ENCODE results near the gene DAD1. TPM values are rescaled to one million over a fixed set of nuclear protein-coding genes. Genes with fewer than 3 reads are reported as not detected.

The DAD1 gene
- total RNA-seq, 1 donor from 2014 or later, result 122 TPM

- H3K4me1 Mint-ChIP-seq (ENCODE audit: low read depth, unreplicated experiment), result no peaks in the 10 kb centered on the region
- H3K27me3 Mint-ChIP-seq (ENCODE audit: unreplicated experiment), result peaks cover 2% of the 10 kb centered on the region
- H3K27ac Mint-ChIP-seq (ENCODE audit: unreplicated experiment), result no peak overlapping the region
- no peak overlapping the region for H3K4me3 Mint-ChIP-seq (ENCODE audit: unreplicated experiment)
- H3K36me3 Mint-ChIP-seq (ENCODE audit: unreplicated experiment), result no peaks in the 10 kb centered on the region
- TF ChIP-seq CTCF (IDR thresholded peaks at IDR 0.05; ENCODE audit: partially characterized antibody, unreplicated experiment), result no peak
- no peak for DNase-seq
- no peaks in the 10 kb centered on the region for H3K9me3 Mint-ChIP-seq (ENCODE audit: unreplicated experiment)
These were observed 55.2 kb downstream of the DAD1 start for GRCh38 chr14:22533739-22534359.

GRCh38 chr14:22533057-22533704 is 55.8 kb downstream of the DAD1 start:
- Mint-ChIP-seq H3K4me1 (ENCODE audit: low read depth, unreplicated experiment) (no peaks in the 10 kb centered on the region), H3K9me3 (ENCODE audit: unreplicated experiment) (no peaks in the 10 kb centered on the region), H3K36me3 (ENCODE audit: unreplicated experiment) (no peaks in the 10 kb centered on the region), H3K27me3 (ENCODE audit: unreplicated experiment) (peaks cover 2% of the 10 kb centered on the region), H3K4me3 (ENCODE audit: unreplicated experiment) (no peak overlapping the region), H3K27ac (ENCODE audit: unreplicated experiment) (no peak overlapping the region)
- TF ChIP-seq CTCF (IDR thresholded peaks at IDR 0.05; ENCODE audit: partially characterized antibody, unreplicated experiment), result no peak
- DNase-seq, result no peak

- TF ChIP-seq CTCF (IDR thresholded peaks at IDR 0.05; ENCODE audit: partially characterized antibody, unreplicated experiment), result no peak
- Mint-ChIP-seq H3K4me3 (ENCODE audit: unreplicated experiment) (no peak overlapping the region), H3K27ac (ENCODE audit: unreplicated experiment) (no peak overlapping the region), H3K27me3 (ENCODE audit: unreplicated experiment) (no peaks in the 10 kb centered on the region), H3K4me1 (ENCODE audit: low read depth, unreplicated experiment) (no peaks in the 10 kb centered on the region), H3K36me3 (ENCODE audit: unreplicated experiment) (no peaks in the 10 kb centered on the region), H3K9me3 (ENCODE audit: unreplicated experiment) (no peaks in the 10 kb centered on the region)
- no peak for DNase-seq
These were observed 56.5 kb downstream of the DAD1 start for GRCh38 chr14:22532345-22533056.

DNA sequence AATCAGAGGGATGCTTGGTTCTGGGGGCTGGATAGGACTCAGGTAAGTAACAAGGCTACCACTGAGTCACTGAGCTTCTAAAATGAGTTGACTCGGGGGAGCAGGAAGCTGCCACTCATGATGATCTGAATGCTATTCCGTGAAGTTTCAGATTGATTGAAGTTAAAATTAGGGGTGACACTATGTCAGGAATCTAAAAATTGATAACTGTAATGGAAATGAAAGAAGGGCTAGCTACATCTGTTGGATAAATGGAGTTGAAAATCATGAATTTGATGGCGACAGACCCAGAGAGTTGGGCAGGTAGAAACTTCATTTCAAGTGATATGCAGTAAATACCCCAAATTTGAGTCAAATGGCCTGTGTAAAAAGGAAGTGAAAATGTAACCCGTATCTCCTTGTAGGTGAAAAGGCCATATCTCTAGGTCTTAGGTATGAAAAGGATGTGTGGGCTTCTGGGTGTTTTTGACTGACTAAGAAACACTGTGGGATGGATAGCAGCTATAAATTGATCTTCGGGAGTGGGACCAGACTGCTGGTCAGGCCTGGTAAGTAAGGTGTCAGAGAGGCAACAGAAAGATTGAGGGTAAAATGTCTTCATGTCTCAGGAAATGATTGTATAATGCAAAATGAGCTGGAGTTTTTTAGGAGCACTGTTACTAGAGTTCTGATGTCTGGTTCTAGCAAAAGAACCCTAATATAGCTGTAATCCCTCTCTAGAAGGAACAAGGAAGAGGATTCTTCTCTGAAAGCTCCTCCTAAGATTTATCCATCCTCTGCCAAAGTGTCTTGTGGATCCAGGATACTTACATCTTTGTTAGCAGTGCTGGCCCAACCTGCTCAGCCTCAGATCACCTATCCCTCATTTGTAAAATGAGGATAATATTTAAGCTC is 57.3 kb downstream of the DAD1 start:
- H3K9me3 Mint-ChIP-seq (ENCODE audit: unreplicated experiment), result no peaks in the 10 kb centered on the region
- no peak for DNase-seq
- no peaks in the 10 kb centered on the region for H3K4me1 Mint-ChIP-seq (ENCODE audit: low read depth, unreplicated experiment)
- no peaks in the 10 kb centered on the region for H3K27me3 Mint-ChIP-seq (ENCODE audit: unreplicated experiment)
- no peaks in the 10 kb centered on the region for H3K36me3 Mint-ChIP-seq (ENCODE audit: unreplicated experiment)
- no peak overlapping the region for H3K27ac Mint-ChIP-seq (ENCODE audit: unreplicated experiment)
- TF ChIP-seq CTCF (IDR thresholded peaks at IDR 0.05; ENCODE audit: partially characterized antibody, unreplicated experiment), result no peak
- H3K4me3 Mint-ChIP-seq (ENCODE audit: unreplicated experiment), result no peak overlapping the region

Data from glutamatergic neuron (in vitro differentiated cells).